K562 (cell line): Measurements from ENCODE around the gene TMEM39B.

Experiments
- CBFA2T2 ChIP-seq: fragments of 450-650 bp; conservative IDR thresholded peaks from 2 replicates; pipeline ENCODE4 v1.6.1; 2017; ENCODE audit warnings: mild to moderate bottlenecking
- CHAMP1 ChIP-seq: fragments of 450-650 bp; IDR thresholded peaks from 2 replicates; pipeline ENCODE4 v1.6.1; 2016; ENCODE audit warnings: mild to moderate bottlenecking
- CHD4 ChIP-seq: fragments of 200-600 bp; sonication (generic); IDR thresholded peaks from 3 replicates; pipeline ENCODE4 v1.6.1; 2012; ENCODE audit warnings: low read depth, mild to moderate bottlenecking, mixed read lengths, low read length, inconsistent platforms; ENCODE audit not compliant: insufficient read depth, insufficient replicate concordance, poor library complexity, severe bottlenecking
- GATAD2A ChIP-seq: fragments of 450-650 bp; IDR thresholded peaks from 2 replicates; pipeline ENCODE4 v1.6.1; 2017
- NR2F6 ChIP-seq: fragments of 450-650 bp; formaldehyde crosslinking; IDR thresholded peaks from 2 replicates; pipeline ENCODE4 v1.4.0; 2020; ENCODE audit warnings: mild to moderate bottlenecking
- NRF1 ChIP-seq, 2 experiments: fragments of 450-650 bp; IDR thresholded peaks in 1 of 2; conservative IDR thresholded peaks in 1 of 2; 2 replicates each; pipeline ENCODE4 v1.6.1; 2014; ENCODE audit warnings: mild to moderate bottlenecking in 2 of 2
- PKNOX1 ChIP-seq: fragments of 450-650 bp; IDR thresholded peaks from 2 replicates; pipeline ENCODE4 v1.6.1; 2016
- SAP30 ChIP-seq: fragments of 200-600 bp; sonication (generic); IDR thresholded peaks from 2 replicates; pipeline ENCODE4 v1.6.1; 2012; ENCODE audit warnings: borderline replicate concordance, low read depth, mild to moderate bottlenecking, moderate library complexity, low read length, control low read depth, inconsistent platforms; ENCODE audit not compliant: insufficient read depth, poor library complexity, severe bottlenecking
- UBTF ChIP-seq, 2 experiments: IDR thresholded peaks; 2 replicates each; pipeline ENCODE4 v1.6.1; 2012; ENCODE audit warnings: improper control_type of control experiment in 2 of 2, low read depth in 2 of 2, low read length in 2 of 2, borderline replicate concordance in 1 of 2
- ZNF764 ChIP-seq: fragments of 250-450 bp; sonication (Bioruptor Pico); IDR thresholded peaks from 2 replicates; pipeline ENCODE4 v1.4.0; 2020; ENCODE audit warnings: low read depth, mild to moderate bottlenecking, moderate library complexity

GRCh38 chr1:32126770-32127169, 54.0 kb downstream of the TMEM39B start:
- TF ChIP-seq SAP30 (no peak), ZNF764 (CRISPR knock-in tag) (no peak), GATAD2A (no peak), PKNOX1 (no peak), CHD4 (no peak), CHAMP1 (no peak), UBTF (IDR thresholded peaks at IDR 0.05; ENCODE audit: borderline replicate concordance in 1 of 2, low read depth in 2 of 2, low read length in 2 of 2) (no peak), NR2F6 (no peak), NRF1 (conservative IDR thresholded peaks at IDR 0.05 in 1 of 2, IDR thresholded peaks at IDR 0.05 in 1 of 2) (no peak), CBFA2T2 (no peak)
